Ishikawa (cell line): ENCODE measurements around the gene CADPS.

ENCODE experiments used
- CEBPB ChIP-seq: IDR thresholded peaks from 2 replicates; pipeline ENCODE4 v1.6.1; 2012
- CREB1 ChIP-seq: IDR thresholded peaks from 2 replicates; pipeline ENCODE4 v1.6.1; 2012; ENCODE audit warnings: low read depth
- EP300 ChIP-seq: IDR thresholded peaks from 2 replicates; pipeline ENCODE4 v1.6.1; 2012; ENCODE audit warnings: borderline replicate concordance
- FOXM1 ChIP-seq: IDR thresholded peaks from 2 replicates; pipeline ENCODE4 v1.6.1; 2012; ENCODE audit warnings: low read depth, borderline replicate concordance
- MAX ChIP-seq: IDR thresholded peaks from 2 replicates; pipeline ENCODE4 v1.6.1; 2012
- NFIC ChIP-seq: IDR thresholded peaks from 2 replicates; pipeline ENCODE4 v1.6.1; 2012
- RAD21 ChIP-seq: IDR thresholded peaks from 2 replicates; pipeline ENCODE4 v1.6.1; 2012; ENCODE audit warnings: low read depth
- REST ChIP-seq: IDR thresholded peaks from 2 replicates; pipeline ENCODE4 v1.6.1; 2012; ENCODE audit warnings: low read depth, mild to moderate bottlenecking
- TAF1 ChIP-seq: IDR thresholded peaks from 2 replicates; pipeline ENCODE4 v1.6.1; 2012; ENCODE audit warnings: low read depth, mild to moderate bottlenecking
- TEAD4 ChIP-seq: IDR thresholded peaks from 2 replicates; pipeline ENCODE4 v1.6.1; 2012
- USF1 ChIP-seq: IDR thresholded peaks from 2 replicates; pipeline ENCODE4 v1.6.1; 2012
- YY1 ChIP-seq: IDR thresholded peaks from 2 replicates; pipeline ENCODE4 v1.6.1; 2012; ENCODE audit warnings: low read depth
- ZBTB7A ChIP-seq: IDR thresholded peaks from 2 replicates; pipeline ENCODE4 v1.6.1; 2012; ENCODE audit warnings: low read depth

GRCh38 chr3:62433396-62433795 lies 441.8 kb downstream of the CADPS start:
- TF ChIP-seq FOXM1 (no peak), CEBPB (no peak), RAD21 (no peak), EP300 (no peak), MAX (no peak), YY1 (no peak), REST (no peak), TEAD4 (no peak), CREB1 (no peak), ZBTB7A (no peak), NFIC (no peak), TAF1 (no peak), USF1 (no peak)
